ENCODE results near the gene PI4K2B.
"Not testable (repeated sequence)": the region's sequence is repeated elsewhere in the genome, so short reads cannot be mapped to it uniquely, and the experiment has no call there.

Gene PI4K2B

DNA sequence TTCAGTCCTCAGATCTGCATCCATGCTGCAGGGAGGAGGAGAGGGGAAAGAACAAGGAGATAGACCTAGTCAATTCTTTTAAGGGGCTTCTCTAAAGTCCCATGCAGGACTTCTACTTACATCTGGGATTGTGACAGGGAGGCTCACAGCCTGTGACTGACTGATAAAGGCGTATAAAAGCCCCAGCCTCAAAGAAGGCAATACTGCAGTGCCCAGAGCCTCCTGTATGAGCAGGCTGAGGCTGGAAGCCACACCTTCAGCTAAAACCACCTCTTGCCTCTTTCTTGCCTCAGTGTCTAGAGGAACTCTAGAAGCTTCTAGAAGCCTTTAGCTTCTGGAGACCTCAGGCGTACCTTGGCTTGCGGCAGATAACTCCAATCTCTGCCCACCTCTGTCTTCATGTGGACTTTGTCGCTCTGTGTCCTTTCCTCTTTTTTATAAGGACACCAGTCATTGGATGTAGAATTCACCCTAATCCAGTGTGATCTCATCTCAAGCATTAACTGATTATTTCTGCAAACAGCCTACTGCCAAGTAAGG lies 72.8 kb downstream of the PI4K2B start:
- no peak for DNase-seq (ENCODE audit: low spot score)

DNA sequence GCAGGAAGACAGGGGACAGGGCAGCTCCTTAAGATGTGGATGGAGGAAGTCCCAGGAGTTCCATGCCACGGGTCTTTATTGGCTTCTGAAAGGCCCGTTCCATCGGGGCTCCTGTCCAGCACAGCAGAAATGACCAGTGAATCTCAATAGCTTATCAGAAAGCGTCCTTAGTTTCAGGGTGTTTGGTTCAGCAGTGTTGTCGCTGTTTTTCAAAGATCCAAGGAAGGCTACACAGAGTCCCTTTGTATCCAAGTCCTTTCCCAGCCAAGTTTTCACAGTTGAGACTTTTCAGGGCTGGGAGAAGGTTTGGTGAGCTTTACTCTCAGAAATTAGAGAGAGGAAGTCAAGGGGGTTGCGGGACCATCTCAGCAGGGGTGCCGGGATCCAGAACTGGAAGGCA lies 73.8 kb downstream of the PI4K2B start:
- DNase-seq (ENCODE audit: low spot score) = peak; percentile 90

DNA sequence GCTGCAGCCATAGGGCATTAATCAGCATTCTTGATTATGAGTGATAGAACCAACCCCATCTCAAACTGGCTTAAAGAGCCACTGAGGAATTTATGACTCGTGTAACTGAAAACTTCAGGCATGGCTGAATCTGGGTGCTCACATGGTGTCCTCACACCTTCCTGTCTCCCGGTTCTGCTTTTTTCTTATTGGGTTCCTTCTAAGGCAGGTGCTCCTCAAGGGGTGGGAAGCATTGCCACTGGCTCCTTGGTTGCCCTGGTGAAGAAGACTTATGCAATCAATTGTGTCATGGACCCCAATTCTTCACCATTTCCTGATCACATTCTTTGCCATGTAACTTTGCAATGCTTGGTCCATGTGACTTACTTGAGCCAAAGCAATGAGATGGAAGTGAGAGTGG lies 74.5 kb downstream of the PI4K2B start:
- no peak for DNase-seq (ENCODE audit: low spot score)

DNA sequence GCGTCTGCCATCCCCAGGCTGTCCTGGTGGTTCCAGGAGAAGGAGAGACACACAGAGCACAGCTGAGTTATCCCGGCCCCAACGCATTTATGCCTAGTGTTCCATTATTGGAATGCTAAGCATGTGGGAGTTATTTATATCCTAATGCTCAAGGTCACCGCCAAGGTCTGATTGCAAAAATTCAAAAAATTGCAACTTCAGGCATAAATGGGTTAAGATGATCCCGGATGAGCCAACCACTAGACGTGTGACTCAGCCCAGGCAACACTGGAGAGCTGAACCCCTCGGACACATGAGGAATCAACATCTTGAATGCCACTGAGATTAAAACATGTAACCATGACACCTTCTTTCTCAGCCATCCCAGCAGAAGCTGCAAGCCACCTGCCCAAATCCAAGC lies 74.9 kb downstream of the PI4K2B start:
- no peak for DNase-seq (ENCODE audit: low spot score)

DNA sequence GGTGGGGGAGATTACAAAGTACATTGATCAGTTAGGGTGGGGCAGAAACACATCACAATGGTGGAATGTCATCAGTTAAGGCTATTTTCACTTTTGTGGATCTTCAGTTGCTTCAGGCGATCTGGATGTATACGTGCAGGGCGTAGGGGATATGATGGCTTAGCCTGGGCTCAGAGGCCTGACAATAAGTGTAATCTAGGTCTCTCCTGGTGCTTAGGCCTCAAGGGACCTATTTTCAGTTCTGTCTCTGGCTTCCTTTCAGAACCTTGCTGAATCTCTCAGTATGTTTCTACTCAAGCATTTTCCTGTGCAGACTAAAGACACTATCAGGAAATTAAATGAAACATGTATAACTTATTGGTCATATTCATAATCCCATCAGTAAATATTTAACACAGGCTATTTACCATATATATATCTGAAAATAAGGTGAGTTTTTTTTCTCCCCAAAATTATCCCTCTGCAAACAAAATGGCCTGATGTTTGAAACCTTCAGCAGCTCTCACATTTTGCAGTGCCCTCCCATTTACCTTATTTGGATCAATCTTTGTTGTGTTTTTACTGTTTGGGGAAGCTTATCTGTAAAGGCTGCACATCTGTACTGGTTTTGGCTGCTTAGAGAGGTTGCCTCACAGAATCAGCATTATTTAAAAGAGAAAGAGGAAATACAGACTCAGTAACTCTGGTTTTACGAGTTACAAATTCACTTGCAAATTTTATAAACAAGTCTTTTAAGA lies 76.4 kb downstream of the PI4K2B start:
- peak; percentile 26 for DNase-seq (ENCODE audit: low spot score)

DNA sequence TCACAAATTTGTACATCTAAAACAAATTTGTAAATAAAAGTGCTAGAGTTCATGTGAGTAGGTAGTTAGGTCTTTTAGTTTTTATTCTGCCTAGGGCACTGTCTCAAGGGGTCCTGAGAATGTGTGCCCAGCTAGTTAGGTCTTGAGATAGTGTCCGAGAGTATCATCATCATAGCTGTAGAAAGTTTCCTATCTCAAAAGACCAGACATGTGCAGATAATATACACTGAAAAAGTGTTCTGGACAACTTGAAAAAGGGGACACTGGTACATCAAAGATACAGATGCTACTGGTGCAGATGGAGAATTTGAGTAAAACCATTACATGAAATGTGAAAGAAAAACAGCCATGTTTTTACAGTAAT lies 77.0 kb downstream of the PI4K2B start:
- DNase-seq (ENCODE audit: low spot score) = no peak

DNA sequence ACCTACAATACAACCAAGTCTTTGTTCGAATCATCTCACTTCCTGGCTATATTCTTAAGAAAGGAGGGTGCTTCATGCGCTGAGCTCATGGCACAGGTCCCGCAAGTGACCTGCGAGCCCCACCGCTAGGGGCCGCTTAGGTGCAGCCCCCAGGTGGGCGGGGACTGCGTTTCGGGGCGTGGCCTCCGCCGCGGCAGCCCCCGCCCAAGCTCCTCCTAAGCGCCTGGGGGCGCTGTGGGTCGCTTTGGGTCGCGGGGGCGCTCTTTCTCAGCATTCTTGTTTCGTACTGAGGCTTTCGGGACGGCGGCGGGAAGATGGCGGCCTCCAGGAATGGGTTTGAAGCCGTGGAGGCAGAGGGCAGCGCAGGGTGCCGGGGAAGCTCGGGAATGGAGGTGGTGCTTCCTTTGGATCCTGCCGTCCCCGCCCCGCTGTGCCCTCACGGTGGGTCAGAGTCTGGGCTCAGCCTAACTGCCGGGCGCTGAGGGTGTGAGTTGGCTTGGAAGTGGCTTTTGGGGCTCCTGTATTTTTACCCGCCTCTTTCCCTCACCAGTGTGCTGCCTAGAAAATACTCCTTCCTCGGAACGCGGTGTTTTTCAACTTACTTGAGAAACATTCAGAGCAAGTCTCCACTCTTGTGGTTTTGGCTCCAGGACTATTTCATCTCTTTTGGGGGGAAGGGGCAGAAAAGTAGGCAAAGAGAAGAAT lies 78.8 kb downstream of the PI4K2B start, which contains the start of gene ZCCHC4:
TSS of gene ZCCHC4 (plus strand) at position 279 of the 705 bp plus-strand sequence. CDS start at position 315, 36 bp downstream.
- DNase-seq (ENCODE audit: low spot score) = peak; percentile 86

DNA sequence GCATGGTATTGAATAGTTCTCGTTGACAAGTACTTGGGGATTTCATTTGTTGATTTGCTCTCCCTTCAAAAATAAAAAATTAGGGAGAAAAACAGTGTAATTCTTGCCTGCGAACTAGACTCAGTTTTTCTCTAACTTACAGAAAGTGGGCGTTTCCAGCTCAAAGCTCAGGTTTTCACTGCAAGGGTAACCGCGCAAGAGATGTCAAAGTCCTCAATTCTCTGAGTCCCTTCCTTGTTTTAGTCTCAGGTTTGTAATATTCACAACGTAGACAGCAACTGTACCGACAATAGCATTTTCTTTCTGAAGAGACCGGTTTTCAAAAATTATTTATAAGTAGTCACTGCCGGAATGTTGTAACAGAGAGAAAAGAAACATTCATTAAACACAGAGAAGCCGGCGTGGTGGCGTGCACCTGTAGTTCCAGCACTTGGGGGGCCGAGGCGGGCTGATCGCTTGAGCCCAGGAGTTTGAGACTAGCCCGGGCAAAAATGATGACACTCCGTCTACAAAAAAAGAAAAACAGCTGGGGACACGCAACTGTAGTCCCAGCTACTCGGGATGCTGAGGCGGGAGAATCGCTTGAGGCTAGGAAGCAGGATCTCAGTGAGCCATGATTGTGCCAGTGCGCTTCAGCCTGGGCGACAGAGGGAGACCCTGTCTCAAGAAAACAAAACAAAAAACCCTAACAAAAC lies 79.5 kb downstream of the PI4K2B start:
- no peak for DNase-seq (ENCODE audit: low spot score)

DNA sequence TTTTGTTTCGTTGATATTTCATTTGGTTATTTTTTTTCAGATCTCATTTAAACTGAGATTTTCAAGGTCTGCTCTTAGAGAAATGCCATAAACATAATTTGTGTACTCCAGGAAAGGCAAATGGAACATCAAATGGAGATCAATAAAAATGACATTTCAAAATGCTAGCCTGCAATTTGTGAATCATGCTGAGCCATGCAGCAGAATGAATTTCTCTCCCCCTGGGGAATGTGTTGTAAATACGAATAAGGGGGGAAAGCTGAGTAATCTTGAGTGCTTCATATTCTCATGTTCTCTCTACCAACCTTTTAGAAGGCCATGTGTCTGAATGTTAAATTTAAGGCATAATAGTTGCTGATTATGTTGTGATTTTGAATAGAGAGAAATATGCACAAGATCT lies 86.5 kb downstream of the PI4K2B start:
- no peak for DNase-seq (ENCODE audit: low spot score)

DNA sequence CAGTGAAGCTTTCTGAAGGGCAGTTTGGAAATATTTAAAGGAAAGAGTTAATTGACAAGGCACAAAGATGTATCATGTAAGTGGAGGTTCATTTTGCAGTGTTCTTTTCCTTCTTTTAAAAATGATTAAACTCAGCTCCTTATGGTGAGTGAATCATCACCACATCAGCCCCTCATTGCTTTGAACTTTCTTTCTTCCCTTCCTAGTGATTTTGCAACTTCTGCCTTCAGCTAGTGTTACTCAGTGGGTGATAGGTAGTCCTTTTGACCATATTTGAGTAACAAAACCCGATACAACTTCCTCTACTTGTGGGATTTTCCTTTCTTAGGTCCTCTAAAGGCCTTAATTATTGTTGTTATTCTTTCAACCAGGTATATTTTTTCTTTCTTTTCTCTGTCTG lies 86.9 kb downstream of the PI4K2B start:
- DNase-seq (ENCODE audit: low spot score) = no peak

DNA sequence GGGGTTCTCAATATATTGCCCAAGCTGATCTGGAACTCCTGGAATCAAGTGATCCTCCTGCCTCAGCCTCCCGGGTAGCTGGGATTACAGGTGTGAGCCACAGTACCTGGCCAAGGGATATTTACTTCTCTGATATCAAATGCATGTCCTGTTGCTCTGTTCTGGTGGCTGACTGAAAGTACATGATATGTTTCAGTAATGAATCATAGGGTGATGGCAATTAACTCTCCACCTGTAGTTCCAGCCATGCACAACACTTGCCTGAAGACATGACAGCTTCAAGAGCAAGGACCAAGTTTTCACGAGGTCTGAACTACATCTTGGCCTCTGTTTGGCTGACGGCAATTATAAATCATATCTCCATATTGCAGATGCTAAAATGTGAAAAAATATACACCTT lies 87.9 kb downstream of the PI4K2B start:
- no peak for DNase-seq (ENCODE audit: low spot score)

DNA sequence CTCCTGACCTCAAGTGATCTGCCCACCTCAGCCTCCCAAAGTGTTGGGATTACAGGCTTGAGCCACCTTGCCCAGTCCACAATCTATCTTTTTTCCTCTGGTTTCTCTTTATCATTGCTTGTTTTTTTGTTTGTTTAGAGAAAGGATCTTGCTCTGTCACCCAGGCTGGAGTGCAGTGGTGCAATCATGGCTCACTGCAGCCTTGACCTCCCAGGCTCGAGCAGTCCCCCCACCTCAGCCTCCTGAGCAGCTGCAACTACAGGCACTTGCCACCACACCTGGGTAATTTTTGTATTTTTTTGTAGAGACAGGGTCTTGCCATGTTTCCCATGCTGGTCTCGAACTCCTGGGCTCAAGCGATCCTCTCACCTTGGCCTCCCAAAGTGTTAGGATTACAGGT lies 94.6 kb downstream of the PI4K2B start:
- DNase-seq (ENCODE audit: low spot score) = not testable (repeated sequence)

All from pons (tissue), 1 donor.